Astrocyte of the cerebellum (primary cell): Measurements from ENCODE around the gene AGBL4.

Experiments
- DNase-seq: peaks from one replicate; pipeline ENCODE4 v3.0.0-alpha.2; 2011; ENCODE audit warnings: low read depth
- H3K4me3 ChIP-seq: 2 replicates; pipeline ENCODE4 v1.5.1; 2011; ENCODE audit warnings: mild to moderate bottlenecking, low read depth, low read length, moderate library complexity
- CTCF ChIP-seq: IDR thresholded peaks from 2 replicates; pipeline ENCODE4 v1.5.1; 2012; ENCODE audit warnings: low read length, low read depth, moderate library complexity, mild to moderate bottlenecking; ENCODE audit errors: missing control alignments
- in situ Hi-C: cut with HindIII; loops from 2 replicates; pipeline ENCODE4 v1.10.0; 2017; ENCODE audit warnings: low sequenced_read_pairs

AGBL4 gene

GRCh38 chr1:48859456-48859855 lies 1164.3 kb downstream of the AGBL4 start:
- in situ Hi-C loops, result no loop called here
- H3K4me3 ChIP-seq, result no peak overlapping the region
- peak; percentile 42 for DNase-seq
- no peak for TF ChIP-seq CTCF

GRCh38 chr1:48858200-48858920 lies 1165.4 kb downstream of the AGBL4 start:
- no peak for DNase-seq
- TF ChIP-seq CTCF, result no peak
- in situ Hi-C loops, result no loop called here
- H3K4me3 ChIP-seq, result no peak overlapping the region

- DNase-seq, result peak; percentile 76
- TF ChIP-seq CTCF, result no peak
- in situ Hi-C loops, result no loop called here
- no peak overlapping the region for H3K4me3 ChIP-seq
These were observed 1170.7 kb downstream of the AGBL4 start for GRCh38 chr1:48853006-48853405.

GRCh38 chr1:48851638-48852037 lies 1172.1 kb downstream of the AGBL4 start:
- no peak for DNase-seq
- no peak overlapping the region for H3K4me3 ChIP-seq
- TF ChIP-seq CTCF, result no peak
- in situ Hi-C loops, result no loop called here

GRCh38 chr1:48848035-48848434 lies 1175.7 kb downstream of the AGBL4 start:
- no peak overlapping the region for H3K4me3 ChIP-seq
- in situ Hi-C loops, result no loop called here
- no peak for DNase-seq
- no peak for TF ChIP-seq CTCF

GRCh38 chr1:48846441-48846840 lies 1177.3 kb downstream of the AGBL4 start:
- in situ Hi-C loops, result no loop called here
- H3K4me3 ChIP-seq, result no peak overlapping the region
- TF ChIP-seq CTCF, result no peak
- no peak for DNase-seq

GRCh38 chr1:48844187-48844586 lies 1179.6 kb downstream of the AGBL4 start:
- in situ Hi-C loops, result no loop called here
- H3K4me3 ChIP-seq, result no peak overlapping the region
- DNase-seq, result no peak
- no peak for TF ChIP-seq CTCF
